ENCODE results near the gene MYOM1.
A peak's percentile ranks its signal among the peaks of the same experiment; 100 is the strongest.

MYOM1 gene

DNA sequence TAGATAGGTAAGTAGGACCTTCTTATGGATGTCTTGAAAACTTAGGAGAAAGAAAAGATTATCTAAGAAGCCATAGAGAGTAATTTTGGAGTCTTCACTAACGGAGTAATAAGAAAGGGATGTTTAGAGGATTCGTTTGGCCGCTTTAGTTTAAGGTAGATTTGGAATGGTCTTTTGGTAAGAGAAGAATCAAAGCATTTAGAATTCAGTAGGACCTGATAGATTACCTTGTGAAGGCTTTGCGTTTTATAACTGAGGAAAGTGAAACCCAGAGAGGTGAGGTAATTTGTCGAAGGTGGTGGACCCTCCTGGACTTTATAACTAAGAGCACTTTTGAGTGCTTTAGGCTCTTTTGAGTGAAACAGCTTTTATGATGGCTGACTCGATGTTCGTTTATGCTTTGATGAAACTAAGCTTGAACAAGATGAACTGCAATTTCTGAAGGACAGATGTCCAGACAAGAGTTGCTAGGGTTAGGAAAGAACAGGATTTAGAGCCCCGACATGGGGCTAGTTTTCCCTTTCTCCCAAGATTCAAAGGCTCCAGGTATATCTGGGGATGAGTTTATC is 43.4 kb upstream of the MYOM1 start:
- H3K36me3 ChIP-seq (ENCODE audit: control insufficient read depth, low read length) = peaks cover 42% of the 10 kb centered on the region
- H3F3A ChIP-seq (ENCODE audit: control insufficient read depth, insufficient read depth) = peaks cover 19% of the 10 kb centered on the region
- peaks cover 33% of the 10 kb centered on the region for H4K20me1 ChIP-seq (ENCODE audit: control insufficient read depth, insufficient read depth, low read depth, low read length)
- TF ChIP-seq, protein P1, sequence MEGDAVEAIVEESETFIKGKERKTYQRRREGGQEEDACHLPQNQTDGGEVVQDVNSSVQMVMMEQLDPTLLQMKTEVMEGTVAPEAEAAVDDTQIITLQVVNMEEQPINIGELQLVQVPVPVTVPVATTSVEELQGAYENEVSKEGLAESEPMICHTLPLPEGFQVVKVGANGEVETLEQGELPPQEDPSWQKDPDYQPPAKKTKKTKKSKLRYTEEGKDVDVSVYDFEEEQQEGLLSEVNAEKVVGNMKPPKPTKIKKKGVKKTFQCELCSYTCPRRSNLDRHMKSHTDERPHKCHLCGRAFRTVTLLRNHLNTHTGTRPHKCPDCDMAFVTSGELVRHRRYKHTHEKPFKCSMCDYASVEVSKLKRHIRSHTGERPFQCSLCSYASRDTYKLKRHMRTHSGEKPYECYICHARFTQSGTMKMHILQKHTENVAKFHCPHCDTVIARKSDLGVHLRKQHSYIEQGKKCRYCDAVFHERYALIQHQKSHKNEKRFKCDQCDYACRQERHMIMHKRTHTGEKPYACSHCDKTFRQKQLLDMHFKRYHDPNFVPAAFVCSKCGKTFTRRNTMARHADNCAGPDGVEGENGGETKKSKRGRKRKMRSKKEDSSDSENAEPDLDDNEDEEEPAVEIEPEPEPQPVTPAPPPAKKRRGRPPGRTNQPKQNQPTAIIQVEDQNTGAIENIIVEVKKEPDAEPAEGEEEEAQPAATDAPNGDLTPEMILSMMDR (IDR thresholded peaks at IDR 0.05; ENCODE audit: low read depth, low read length, poor library complexity, severe bottlenecking) = no peak
- no peak for TF ChIP-seq EZH2phosphoT487 (IDR thresholded peaks at IDR 0.05; ENCODE audit: borderline replicate concordance, low read length)
- H3K9me2 ChIP-seq (replicated peaks; ENCODE audit: control insufficient read depth, low read length) = no peaks in the 10 kb centered on the region
- H3K4me2 ChIP-seq (ENCODE audit: low read length) = peak overlapping the region; percentile 73
- H3K4me1 ChIP-seq (ENCODE audit: control insufficient read depth, low read length) = peaks cover 75% of the 10 kb centered on the region
- peaks cover 80% of the 10 kb centered on the region for H3K79me2 ChIP-seq (ENCODE audit: control insufficient read depth, low read length)
- peak overlapping the region; percentile 81; the same call in 1 of the 2 replicates for H3K27ac ChIP-seq (ENCODE audit: low read depth, low read length)
- H3K27me3 ChIP-seq (ENCODE audit: control insufficient read depth, low read length) = no peaks in the 10 kb centered on the region
- H3K4me3 ChIP-seq (ENCODE audit: low read length) = peak overlapping the region; percentile 98
- no peaks in the 10 kb centered on the region for H3K9me3 ChIP-seq (ENCODE audit: control insufficient read depth, insufficient read depth, low read length)

DNA sequence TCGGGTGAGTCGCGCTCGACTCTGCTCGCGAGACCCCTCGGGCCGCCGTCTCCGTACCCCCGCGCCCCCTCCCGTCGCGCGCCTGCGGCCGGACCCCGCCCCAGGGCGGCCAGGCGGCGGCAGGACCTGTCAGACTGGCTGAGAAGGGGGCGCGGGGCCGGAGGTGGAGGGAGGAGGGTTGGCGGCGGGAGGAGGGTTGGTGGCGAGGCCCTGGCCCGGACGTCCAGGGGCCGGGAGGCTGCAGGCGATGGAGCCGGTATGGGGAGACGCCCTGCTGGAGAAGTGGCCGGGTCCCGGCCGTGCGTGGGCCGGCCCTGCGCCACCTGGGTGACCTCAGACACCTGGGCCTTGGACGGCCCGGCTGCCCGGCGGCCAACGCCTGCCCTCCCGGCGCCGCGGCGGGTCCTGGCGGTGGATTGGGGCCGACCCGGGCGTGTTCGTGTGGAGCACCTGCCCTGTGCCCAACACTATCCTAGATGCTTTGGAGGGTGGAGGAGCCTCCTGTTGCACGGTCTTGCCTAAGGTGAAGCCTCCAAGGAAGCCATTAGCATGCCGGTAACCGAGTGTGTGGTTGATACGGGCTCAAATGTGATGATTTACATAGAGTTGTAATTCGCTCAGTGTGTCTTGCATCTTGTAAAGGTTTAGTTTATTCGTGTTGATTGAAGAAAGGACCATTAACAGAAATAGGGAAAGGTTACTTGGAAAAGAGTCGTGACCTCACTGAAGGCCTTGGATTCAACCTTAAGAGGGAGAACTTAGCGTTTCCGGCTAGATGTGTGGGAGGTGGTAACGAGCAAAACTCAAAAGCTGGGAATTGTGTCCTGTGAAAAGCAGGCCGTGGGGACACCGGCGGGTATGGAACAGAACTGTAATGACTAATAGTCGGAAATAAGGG is 42.7 kb upstream of the MYOM1 start:
- peaks cover 72% of the 10 kb centered on the region for H3K79me2 ChIP-seq (ENCODE audit: control insufficient read depth, low read length)
- peak overlapping the region; percentile 81 for H3K27ac ChIP-seq (ENCODE audit: low read depth, low read length)
- H3F3A ChIP-seq (ENCODE audit: control insufficient read depth, insufficient read depth) = peaks cover 26% of the 10 kb centered on the region
- H3K9me3 ChIP-seq (ENCODE audit: control insufficient read depth, insufficient read depth, low read length) = no peaks in the 10 kb centered on the region
- TF ChIP-seq, protein P1 (IDR thresholded peaks at IDR 0.05; ENCODE audit: low read depth, low read length, poor library complexity, severe bottlenecking) = no peak
- TF ChIP-seq EZH2phosphoT487 (IDR thresholded peaks at IDR 0.05; ENCODE audit: borderline replicate concordance, low read length) = no peak
- peaks cover 48% of the 10 kb centered on the region for H3K36me3 ChIP-seq (ENCODE audit: control insufficient read depth, low read length)
- H3K27me3 ChIP-seq (ENCODE audit: control insufficient read depth, low read length) = no peaks in the 10 kb centered on the region
- H3K4me2 ChIP-seq (ENCODE audit: low read length) = peak overlapping the region; percentile 73
- peaks cover 73% of the 10 kb centered on the region for H3K4me1 ChIP-seq (ENCODE audit: control insufficient read depth, low read length)
- H3K9me2 ChIP-seq (replicated peaks; ENCODE audit: control insufficient read depth, low read length) = no peaks in the 10 kb centered on the region
- peaks cover 29% of the 10 kb centered on the region for H4K20me1 ChIP-seq (ENCODE audit: control insufficient read depth, insufficient read depth, low read depth, low read length)
- H3K4me3 ChIP-seq (ENCODE audit: low read length) = peak overlapping the region; percentile 98

DNA sequence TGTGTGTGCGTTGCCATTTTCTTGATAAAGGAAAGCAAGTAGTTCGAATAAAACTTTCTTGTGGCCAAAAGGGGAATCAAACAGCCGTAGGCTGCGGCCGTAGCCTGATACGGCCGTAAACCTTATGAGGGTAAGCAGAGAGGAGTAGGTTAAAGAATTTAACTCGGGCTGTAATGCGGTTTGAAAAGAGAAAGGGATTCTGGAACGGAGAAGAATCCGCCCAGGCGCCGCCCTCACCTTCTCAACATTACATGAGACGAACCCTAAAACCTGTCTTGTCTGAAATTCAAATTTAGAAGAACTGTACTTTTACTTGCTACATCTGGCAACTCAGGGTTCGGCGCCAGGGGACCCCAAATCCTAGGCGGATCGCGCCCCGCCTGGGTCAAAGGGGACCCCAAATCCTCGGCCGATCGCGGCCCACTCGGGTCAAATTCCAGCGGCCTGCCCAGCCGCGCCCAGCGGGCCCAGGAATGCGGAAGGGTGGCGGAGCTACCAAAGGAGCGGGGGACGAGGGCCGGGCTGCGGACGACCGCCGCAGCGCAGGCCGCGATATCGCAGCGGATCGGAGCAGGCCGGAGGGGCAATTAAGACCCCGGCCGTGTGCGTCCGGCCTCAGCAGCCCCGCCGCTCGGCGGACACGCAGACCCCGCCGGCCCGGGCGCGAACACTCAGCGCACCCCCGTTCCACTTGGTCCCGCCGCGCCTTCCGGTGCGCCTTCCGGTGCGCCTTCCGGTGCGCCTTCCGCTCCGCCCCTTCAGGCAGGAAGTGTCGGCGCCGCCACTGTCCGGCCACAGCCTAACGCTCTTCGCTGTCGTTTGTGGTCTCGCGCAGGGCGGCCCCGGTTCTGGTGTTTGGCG is 41.8 kb upstream of the MYOM1 start, which contains the start of gene MYL12B:
Gene MYL12B (plus strand): TSS at position 761 of the 861 bp plus-strand sequence. CDS start 10,766 bp downstream, outside the sequence.
- TF ChIP-seq, protein P1 (IDR thresholded peaks at IDR 0.05; ENCODE audit: low read depth, low read length, poor library complexity, severe bottlenecking) = no peak
- no peak for TF ChIP-seq EZH2phosphoT487 (IDR thresholded peaks at IDR 0.05; ENCODE audit: borderline replicate concordance, low read length)
- Histone ChIP-seq H3K27ac (ENCODE audit: low read depth, low read length) (peak within 1 kb of the TSS; percentile 81), H3K4me2 (ENCODE audit: low read length) (peak within 1 kb of the TSS; percentile 73), H3K27me3 (ENCODE audit: control insufficient read depth, low read length) (no peaks in the 10 kb centered on the region), H3K9me3 (ENCODE audit: control insufficient read depth, insufficient read depth, low read length) (no peaks in the 10 kb centered on the region), H3K79me2 (ENCODE audit: control insufficient read depth, low read length) (peaks cover 64% of the 10 kb centered on the region), H3K36me3 (ENCODE audit: control insufficient read depth, low read length) (peaks cover 57% of the 10 kb centered on the region), H3F3A (ENCODE audit: control insufficient read depth, insufficient read depth) (peaks cover 33% of the 10 kb centered on the region), H3K4me1 (ENCODE audit: control insufficient read depth, low read length) (peaks cover 73% of the 10 kb centered on the region), H3K9me2 (replicated peaks; ENCODE audit: control insufficient read depth, low read length) (no peaks in the 10 kb centered on the region), H3K4me3 (ENCODE audit: low read length) (peak within 1 kb of the TSS; percentile 98), H4K20me1 (ENCODE audit: control insufficient read depth, insufficient read depth, low read depth, low read length) (peaks cover 29% of the 10 kb centered on the region)

Data from DOHH2 (cell line).